Omental fat pad (tissue), 4 donors: ENCODE measurements around the gene ACAP3. TPM values are rescaled to one million over a fixed set of nuclear protein-coding genes. Genes with fewer than 3 reads are reported as not detected.

Experiments used
- ATAC-seq: fragments of 150-250 bp; one replicate; pipeline ENCODE4 v1.9.1; 2016; ENCODE audit warnings: mild to moderate bottlenecking, moderate library complexity; ENCODE audit not compliant: low FRiP score
- DNase-seq: peaks from one replicate; pipeline ENCODE4 v3.0.0-alpha.2; 2019; ENCODE audit warnings: low spot score
- small RNA-seq: library from RNA; depleted of rRNA; stranded (forward); fragments of <200 nt; gene quantifications from one replicate; pipeline ENCODE3, GENCODE V24; 2016
- total RNA-seq, 4 donors: library from RNA; depleted of rRNA; stranded (reverse); fragments of >200 nt; gene quantifications; one replicate each; pipeline ENCODE4 v1.1.0, GENCODE V29; 2016
- TF ChIP-seq, protein P1 (sequence below), 3 donors: fragments of 450-650 bp; IDR thresholded peaks; one replicate each; pipeline ENCODE4 v1.5.1; 2016 to 2017; ENCODE audit warnings: antibody characterized with exemption in 3 of 3, mild to moderate bottlenecking in 3 of 3, moderate library complexity in 2 of 3

The ACAP3 gene
- total RNA-seq, 4 donors from 2014 or later: 19.2 to 41.8 (median 38.1) TPM

GRCh38 chr1:1242461-1243265, 65.1 kb downstream of the ACAP3 start:
- no peak for ATAC-seq
- TF ChIP-seq, protein P1, sequence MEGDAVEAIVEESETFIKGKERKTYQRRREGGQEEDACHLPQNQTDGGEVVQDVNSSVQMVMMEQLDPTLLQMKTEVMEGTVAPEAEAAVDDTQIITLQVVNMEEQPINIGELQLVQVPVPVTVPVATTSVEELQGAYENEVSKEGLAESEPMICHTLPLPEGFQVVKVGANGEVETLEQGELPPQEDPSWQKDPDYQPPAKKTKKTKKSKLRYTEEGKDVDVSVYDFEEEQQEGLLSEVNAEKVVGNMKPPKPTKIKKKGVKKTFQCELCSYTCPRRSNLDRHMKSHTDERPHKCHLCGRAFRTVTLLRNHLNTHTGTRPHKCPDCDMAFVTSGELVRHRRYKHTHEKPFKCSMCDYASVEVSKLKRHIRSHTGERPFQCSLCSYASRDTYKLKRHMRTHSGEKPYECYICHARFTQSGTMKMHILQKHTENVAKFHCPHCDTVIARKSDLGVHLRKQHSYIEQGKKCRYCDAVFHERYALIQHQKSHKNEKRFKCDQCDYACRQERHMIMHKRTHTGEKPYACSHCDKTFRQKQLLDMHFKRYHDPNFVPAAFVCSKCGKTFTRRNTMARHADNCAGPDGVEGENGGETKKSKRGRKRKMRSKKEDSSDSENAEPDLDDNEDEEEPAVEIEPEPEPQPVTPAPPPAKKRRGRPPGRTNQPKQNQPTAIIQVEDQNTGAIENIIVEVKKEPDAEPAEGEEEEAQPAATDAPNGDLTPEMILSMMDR (IDR thresholded peaks at IDR 0.05): no peak
- no peak for DNase-seq

Small RNAs within 50 kb of the gene (small RNA-seq; reads per million reads assigned to genes)
- not detected for gene MIR6726

Other genes starting within 250 kb of the ACAP3 start
- gene RNF223, start 233.6 kb downstream of the ACAP3 start, total RNA-seq: not detected
- gene C1orf159, start 191.8 kb downstream of the ACAP3 start, total RNA-seq: 10 to 100 TPM in 2 of 4 donors, 1 to 10 TPM in 2; 5.6 to 12.0 (median 9.5) TPM
- gene TTLL10, start 134.1 kb downstream of the ACAP3 start, total RNA-seq: 1 to 10 TPM in 1 of 4 donors, under 1 TPM in 2, not detected in 1; 0.48 to 1.0 (median 0.95) TPM
- 1 to 10 TPM in 2 of 4 donors, under 1 TPM in 1, not detected in 1; 0.44 to 2.8 (median 1.7) TPM for gene TNFRSF18, start 101.3 kb downstream of the ACAP3 start, total RNA-seq
- 10 to 100 TPM in 1 of 4 donors, 1 to 10 TPM in 3; 2.4 to 10.7 (median 5.9) TPM for gene TNFRSF4, start 93.8 kb downstream of the ACAP3 start, total RNA-seq
- 100 to 1,000 TPM in 2 of 4 donors, 10 to 100 TPM in 2; 78.3 to 122 (median 98.8) TPM for gene SDF4, start 75.9 kb downstream of the ACAP3 start, total RNA-seq
- gene B3GALT6, start 75.7 kb downstream of the ACAP3 start, total RNA-seq: 10 to 100 TPM; 14.6 to 27.1 (median 22.1) TPM
- 1 to 10 TPM in 3 of 4 donors, not detected in 1; 1.0 to 5.2 (median 1.8) TPM for gene C1QTNF12, start 61.2 kb downstream of the ACAP3 start, total RNA-seq
- gene UBE2J2, start 34.1 kb downstream of the ACAP3 start, total RNA-seq: 10 to 100 TPM; 30.4 to 50.3 (median 42.9) TPM
- 1 to 10 TPM in 3 of 4 donors, under 1 TPM in 1; 0.96 to 4.9 (median 2.7) TPM for gene SCNN1D, start 27.5 kb downstream of the ACAP3 start, total RNA-seq
- 10 to 100 TPM; 15.7 to 26.0 (median 17.5) TPM for gene PUSL1, start 667 bp upstream of the ACAP3 start, total RNA-seq
- gene INTS11, start 16.7 kb upstream of the ACAP3 start, total RNA-seq: 100 to 1,000 TPM in 1 of 4 donors, 10 to 100 TPM in 3; 71.9 to 103 (median 86.2) TPM
- gene CPTP, start 16.9 kb upstream of the ACAP3 start, total RNA-seq: 10 to 100 TPM in 2 of 4 donors, 1 to 10 TPM in 2; 8.5 to 18.6 (median 11.5) TPM
- gene TAS1R3, start 23.4 kb upstream of the ACAP3 start, total RNA-seq: under 1 TPM; 0.12 to 0.32 (median 0.16) TPM
- gene DVL1, start 41.5 kb upstream of the ACAP3 start, total RNA-seq: 10 to 100 TPM; 56.6 to 65.0 (median 61.8) TPM
- gene MXRA8, start 50.6 kb upstream of the ACAP3 start, total RNA-seq: 100 to 1,000 TPM in 1 of 4 donors, 10 to 100 TPM in 3; 78.2 to 147 (median 83.3) TPM
- 100 to 1,000 TPM in 3 of 4 donors, 10 to 100 TPM in 1; 96.3 to 115 (median 105) TPM for gene AURKAIP1, start 67.3 kb upstream of the ACAP3 start, total RNA-seq
- gene CCNL2, start 91.4 kb upstream of the ACAP3 start, total RNA-seq: 100 to 1,000 TPM; 142 to 273 (median 204) TPM
- 100 to 1,000 TPM; 106 to 170 (median 136) TPM for gene MRPL20, start 99.4 kb upstream of the ACAP3 start, total RNA-seq
- gene ANKRD65, start 113.3 kb upstream of the ACAP3 start, total RNA-seq: 1 to 10 TPM; 2.6 to 7.3 (median 3.8) TPM
- 10 to 100 TPM in 3 of 4 donors, 1 to 10 TPM in 1; 6.8 to 21.1 (median 13.8) TPM for gene VWA1, start 127.8 kb upstream of the ACAP3 start, total RNA-seq
- gene ATAD3C, start 141.8 kb upstream of the ACAP3 start, total RNA-seq: 1 to 10 TPM in 2 of 4 donors, under 1 TPM in 1, not detected in 1; 0.69 to 3.5 (median 2.4) TPM
- 10 to 100 TPM; 11.0 to 91.6 (median 16.5) TPM for gene ATAD3B, start 163.8 kb upstream of the ACAP3 start, total RNA-seq
- gene ATAD3A, start 204.2 kb upstream of the ACAP3 start, total RNA-seq: 10 to 100 TPM; 17.3 to 38.5 (median 20.7) TPM
- 1 to 10 TPM; 2.6 to 3.5 (median 3.1) TPM for gene TMEM240, start 232.7 kb upstream of the ACAP3 start, total RNA-seq